GM15510 (cell line): ENCODE measurements around the gene FNIP2.

Experiments
- POLR2A ChIP-seq: IDR thresholded peaks from 3 replicates; pipeline ENCODE4 v1.6.1; 2011; ENCODE audit warnings: borderline replicate concordance; ENCODE audit not compliant: insufficient read length; ENCODE audit errors: extremely low read depth

The FNIP2 gene

GRCh38 chr4:158859661-158860060, 90.8 kb downstream of the FNIP2 start:
- no peak for TF ChIP-seq POLR2A

- TF ChIP-seq POLR2A: no peak
Measured at GRCh38 chr4:158860856-158861255, 92.0 kb downstream of the FNIP2 start.

- TF ChIP-seq POLR2A: no peak
Measured at GRCh38 chr4:158861281-158861680, 92.5 kb downstream of the FNIP2 start.

GRCh38 chr4:158861766-158862165, 92.9 kb downstream of the FNIP2 start:
- no peak for TF ChIP-seq POLR2A

- TF ChIP-seq POLR2A: no peak
Measured at GRCh38 chr4:158863296-158863695, 94.5 kb downstream of the FNIP2 start.

- no peak for TF ChIP-seq POLR2A
Measured at GRCh38 chr4:158865520-158866177, 96.8 kb downstream of the FNIP2 start.

GRCh38 chr4:158869001-158869400, 100.2 kb downstream of the FNIP2 start:
- no peak for TF ChIP-seq POLR2A

- TF ChIP-seq POLR2A: no peak
Measured at GRCh38 chr4:158869761-158870160, 100.9 kb downstream of the FNIP2 start.

GRCh38 chr4:158870282-158870625, 101.4 kb downstream of the FNIP2 start:
- TF ChIP-seq POLR2A: no peak

- no peak for TF ChIP-seq POLR2A
Measured at GRCh38 chr4:158870626-158871334, 102.0 kb downstream of the FNIP2 start.

GRCh38 chr4:158871335-158871724, 102.5 kb downstream of the FNIP2 start:
- TF ChIP-seq POLR2A: no peak

- no peak for TF ChIP-seq POLR2A
Measured at GRCh38 chr4:158873795-158874401, 105.1 kb downstream of the FNIP2 start.

GRCh38 chr4:158875026-158875425, 106.2 kb downstream of the FNIP2 start:
- no peak for TF ChIP-seq POLR2A

- TF ChIP-seq POLR2A: no peak
Measured at GRCh38 chr4:158875455-158875854, 106.6 kb downstream of the FNIP2 start.

GRCh38 chr4:158877069-158877468, 108.2 kb downstream of the FNIP2 start:
- TF ChIP-seq POLR2A: no peak

GRCh38 chr4:158884280-158884679, 115.5 kb downstream of the FNIP2 start:
- TF ChIP-seq POLR2A: no peak
